Right lobe of liver (tissue), 4 donors: ENCODE measurements around the gene CDON.

Experiments
- POLR2A ChIP-seq: fragments of 450-650 bp; IDR thresholded peaks from one replicate; pipeline ENCODE4 v1.6.1; 2017; ENCODE audit warnings: antibody characterized with exemption, mild to moderate bottlenecking
- TF ChIP-seq, protein P1 (sequence below), 4 donors: fragments of 200-600 bp in 3 of 4; fragments of 450-650 bp in 1 of 4; IDR thresholded peaks; one replicate each; pipeline versions ENCODE4 v1.5.1 to v1.8.0; 2016 to 2022; ENCODE audit warnings: antibody characterized with exemption in 4 of 4, mild to moderate bottlenecking in 2 of 4
- donor health status: DM: no; HTN: no; CAD: no.
- donor health status: DM: no; HTN: no; CAD: no.
- donor health status: DM: no; HTN: yes; CAD: no.

DNA sequence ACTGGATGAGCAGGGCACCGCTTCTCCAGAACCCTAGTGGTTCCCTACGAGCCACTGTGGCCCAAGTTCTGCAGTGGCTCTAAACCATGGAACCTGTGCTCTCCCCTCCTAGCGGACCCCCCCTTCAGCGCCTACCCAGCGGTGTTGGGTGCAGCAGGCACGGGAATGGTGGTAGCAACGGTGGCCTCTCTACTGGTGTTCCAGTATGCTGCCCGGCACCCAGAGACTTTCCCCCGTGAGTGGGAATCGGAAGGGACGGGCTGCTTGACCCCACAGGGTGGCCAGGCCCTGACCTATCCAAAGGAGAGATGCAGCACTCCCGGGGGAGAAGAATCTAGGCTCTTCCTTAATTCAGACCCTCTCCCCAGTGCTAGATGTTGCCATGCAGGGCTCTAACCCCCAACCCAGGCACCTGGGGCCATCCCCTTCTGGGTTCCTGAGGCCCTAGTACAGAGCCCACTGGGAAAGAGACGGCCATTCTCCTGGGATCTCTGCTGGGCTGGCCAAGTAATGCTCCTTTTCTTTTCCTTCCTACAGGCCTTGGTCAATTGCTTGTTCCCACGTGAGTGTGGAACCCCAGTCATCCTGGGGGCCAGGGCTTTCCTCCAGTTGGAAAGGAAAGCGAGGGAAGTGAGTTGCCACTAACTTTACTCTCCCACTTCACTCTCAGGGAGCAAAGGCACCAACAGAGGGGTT is 107.6 kb downstream of the CDON start:
- TF ChIP-seq, protein P1, sequence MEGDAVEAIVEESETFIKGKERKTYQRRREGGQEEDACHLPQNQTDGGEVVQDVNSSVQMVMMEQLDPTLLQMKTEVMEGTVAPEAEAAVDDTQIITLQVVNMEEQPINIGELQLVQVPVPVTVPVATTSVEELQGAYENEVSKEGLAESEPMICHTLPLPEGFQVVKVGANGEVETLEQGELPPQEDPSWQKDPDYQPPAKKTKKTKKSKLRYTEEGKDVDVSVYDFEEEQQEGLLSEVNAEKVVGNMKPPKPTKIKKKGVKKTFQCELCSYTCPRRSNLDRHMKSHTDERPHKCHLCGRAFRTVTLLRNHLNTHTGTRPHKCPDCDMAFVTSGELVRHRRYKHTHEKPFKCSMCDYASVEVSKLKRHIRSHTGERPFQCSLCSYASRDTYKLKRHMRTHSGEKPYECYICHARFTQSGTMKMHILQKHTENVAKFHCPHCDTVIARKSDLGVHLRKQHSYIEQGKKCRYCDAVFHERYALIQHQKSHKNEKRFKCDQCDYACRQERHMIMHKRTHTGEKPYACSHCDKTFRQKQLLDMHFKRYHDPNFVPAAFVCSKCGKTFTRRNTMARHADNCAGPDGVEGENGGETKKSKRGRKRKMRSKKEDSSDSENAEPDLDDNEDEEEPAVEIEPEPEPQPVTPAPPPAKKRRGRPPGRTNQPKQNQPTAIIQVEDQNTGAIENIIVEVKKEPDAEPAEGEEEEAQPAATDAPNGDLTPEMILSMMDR (IDR thresholded peaks at IDR 0.05) = no peak
- TF ChIP-seq POLR2A = no peak
